Omental fat pad (tissue), 4 donors: Measurements from ENCODE around the gene RARRES1. TPM values are rescaled to one million over a fixed set of nuclear protein-coding genes. Genes with fewer than 3 reads are reported as not detected.

Experiments
- ATAC-seq: fragments of 150-250 bp; one replicate; pipeline ENCODE4 v1.9.1; 2016; ENCODE audit warnings: mild to moderate bottlenecking, moderate library complexity; ENCODE audit not compliant: low FRiP score
- DNase-seq: peaks from one replicate; pipeline ENCODE4 v3.0.0-alpha.2; 2019; ENCODE audit warnings: low spot score
- CTCF ChIP-seq, 3 donors: fragments of 450-650 bp; IDR thresholded peaks; one replicate each; pipeline ENCODE4 v1.5.1; 2016 to 2017; ENCODE audit warnings: antibody characterized with exemption in 3 of 3, mild to moderate bottlenecking in 3 of 3, moderate library complexity in 2 of 3
- total RNA-seq, 4 donors: library from RNA; depleted of rRNA; stranded (reverse); fragments of >200 nt; gene quantifications; one replicate each; pipeline ENCODE4 v1.1.0, GENCODE V29; 2016

The RARRES1 gene
- total RNA-seq, 4 donors from 2014 or later: 16.1 to 691 (median 335) TPM

- ATAC-seq: no peak
- no peak for DNase-seq
- TF ChIP-seq CTCF (IDR thresholded peaks at IDR 0.05): peak in 2 of 3 donors; percentile 29 to 60
Measured at GRCh38 chr3:158727206-158728060, 4.8 kb downstream of the RARRES1 start.

DNA sequence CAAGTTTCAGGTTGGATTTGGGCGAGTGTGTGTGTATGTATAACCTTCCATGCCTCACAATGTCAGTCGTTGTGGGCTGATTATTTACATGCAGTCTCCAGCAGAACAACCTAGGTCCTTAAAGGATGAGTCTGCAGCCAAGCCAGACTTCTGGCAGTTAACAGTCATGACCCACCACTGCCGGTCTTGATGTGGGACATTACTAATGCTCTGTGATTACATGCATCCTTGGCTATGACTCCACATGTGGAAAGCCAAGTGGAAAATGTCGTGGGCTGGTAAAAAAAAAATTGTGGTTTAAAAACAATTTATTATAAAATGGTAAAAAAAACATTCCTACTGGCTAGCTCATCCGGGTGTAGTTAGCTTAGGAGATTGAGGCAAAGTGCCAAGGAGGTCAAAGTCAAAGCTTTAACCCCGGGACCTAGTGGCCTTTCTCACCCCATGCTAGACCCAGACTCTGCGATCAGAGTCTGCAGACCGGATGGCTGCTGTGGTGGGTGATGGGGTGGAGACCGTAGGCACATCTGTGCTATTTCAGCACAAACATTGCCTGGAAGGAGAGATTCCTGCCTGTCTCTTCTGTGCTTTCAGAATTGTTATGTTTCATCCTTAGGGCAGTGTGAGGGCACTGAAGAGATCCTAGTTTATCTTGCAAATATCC, 6.8 kb downstream of the RARRES1 start:
- ATAC-seq: peak; percentile 80
- no peak for DNase-seq
- TF ChIP-seq CTCF (IDR thresholded peaks at IDR 0.05): no peak

GRCh38 chr3:158723991-158724390, 8.3 kb downstream of the RARRES1 start:
- ATAC-seq (no peak), DNase-seq (no peak)
- TF ChIP-seq CTCF (IDR thresholded peaks at IDR 0.05): no peak

GRCh38 chr3:158722108-158722507, 10.1 kb downstream of the RARRES1 start:
- TF ChIP-seq CTCF (IDR thresholded peaks at IDR 0.05): no peak
- ATAC-seq (no peak), DNase-seq (no peak)

DNA sequence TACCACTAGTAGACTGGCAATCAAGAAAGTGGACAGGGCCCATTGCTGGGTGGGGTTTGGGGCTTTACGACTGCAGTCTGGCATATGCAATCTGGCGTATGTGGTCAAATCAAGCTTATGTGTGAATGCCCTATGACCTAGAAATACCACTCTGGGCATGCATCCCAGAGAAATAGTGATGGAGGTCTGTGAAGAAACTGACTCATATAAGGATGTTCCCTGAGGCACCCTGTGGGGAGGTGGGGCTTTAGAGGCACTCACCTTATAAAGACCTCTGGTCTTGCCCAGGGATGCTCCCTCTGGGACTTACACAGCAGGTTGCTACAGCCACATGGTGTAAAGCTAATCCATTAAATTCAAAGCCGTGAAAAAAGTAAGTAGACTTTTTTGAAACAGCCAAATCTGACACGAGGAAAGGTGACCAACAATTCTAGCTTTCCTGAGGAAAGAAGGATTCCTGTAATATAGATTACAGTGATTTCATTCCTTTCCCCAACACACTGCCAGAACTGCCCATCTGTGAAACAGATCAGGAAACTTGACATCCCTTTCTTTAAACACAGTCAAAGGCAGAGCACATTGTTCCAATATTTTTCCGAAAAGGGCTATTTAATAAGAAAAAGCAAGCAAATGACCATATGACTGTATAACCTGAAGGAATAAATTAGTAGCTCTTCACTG, 13.6 kb downstream of the RARRES1 start:
- DNase-seq (no peak), ATAC-seq (peak; percentile 51)
- no peak for TF ChIP-seq CTCF (IDR thresholded peaks at IDR 0.05)

- no peak for TF ChIP-seq CTCF (IDR thresholded peaks at IDR 0.05)
- ATAC-seq: no peak
- no peak for DNase-seq
Measured at GRCh38 chr3:158717576-158717975, 14.7 kb downstream of the RARRES1 start.
